ENCODE measurements around the gene ABRACL.

Gene ABRACL

DNA sequence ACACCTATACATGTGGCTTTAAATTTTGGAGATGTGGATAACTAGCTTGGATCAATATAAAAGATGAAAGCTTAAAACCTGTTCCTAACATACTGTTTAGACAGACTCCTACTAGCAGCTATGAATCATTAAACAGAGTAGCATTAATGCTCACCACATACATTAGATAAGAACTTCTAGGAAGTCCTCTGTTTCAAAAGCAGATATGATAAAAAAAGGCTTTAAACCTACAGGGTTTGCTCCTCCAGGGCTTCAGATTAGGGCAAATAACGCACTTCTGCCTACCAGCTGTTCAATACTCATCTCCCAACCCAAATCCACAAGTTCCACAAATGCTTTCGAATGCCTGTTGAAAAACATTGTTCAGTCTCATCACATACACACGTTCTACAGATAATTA, 42.0 kb upstream of the ABRACL start:
- no peak overlapping the region for H2AFZ ChIP-seq (ENCODE audit: low read depth, low read length)
- H3K36me3 ChIP-seq (replicated peaks; ENCODE audit: low read depth, low read length): no peaks in the 10 kb centered on the region
- peak overlapping the region; percentile 92 for H3K9ac ChIP-seq (ENCODE audit: low read length)
- TF ChIP-seq CTCF (IDR thresholded peaks at IDR 0.05; ENCODE audit: low read depth, low read length) (no peak), EZH2phosphoT487 (IDR thresholded peaks at IDR 0.05; ENCODE audit: low read depth) (no peak)
- H4K20me1 ChIP-seq (ENCODE audit: insufficient read depth, low read length): peaks cover 31% of the 10 kb centered on the region
- peak overlapping the region; percentile 92 for H3K4me2 ChIP-seq (ENCODE audit: low read length)
- peaks cover 20% of the 10 kb centered on the region for H3K4me1 ChIP-seq (ENCODE audit: low read length)
- H3K27ac ChIP-seq (ENCODE audit: low read length): no peak overlapping the region
- H3K27me3 ChIP-seq (ENCODE audit: low read depth, low read length): no peaks in the 10 kb centered on the region
- peak overlapping the region; percentile 100 for H3K4me3 ChIP-seq (ENCODE audit: low read length)
- H3K9me3 ChIP-seq (ENCODE audit: insufficient read depth, low read length): no peaks in the 10 kb centered on the region
- peaks cover 65% of the 10 kb centered on the region for H3K79me2 ChIP-seq (ENCODE audit: low read length)

- Histone ChIP-seq H3K4me3 (ENCODE audit: low read length) (peak overlapping the region; percentile 100), H2AFZ (ENCODE audit: low read depth, low read length) (0 out of 2 replicates have a peak overlapping the region, but pooled peaks have one; percentile 49), H3K4me1 (ENCODE audit: low read length) (peaks cover 20% of the 10 kb centered on the region), H3K27ac (ENCODE audit: low read length) (peak overlapping the region; percentile 50; the same call in 1 of the 2 replicates), H3K9me3 (ENCODE audit: insufficient read depth, low read length) (no peaks in the 10 kb centered on the region), H4K20me1 (ENCODE audit: insufficient read depth, low read length) (peaks cover 29% of the 10 kb centered on the region), H3K27me3 (ENCODE audit: low read depth, low read length) (no peaks in the 10 kb centered on the region), H3K4me2 (ENCODE audit: low read length) (peak overlapping the region; percentile 92), H3K36me3 (replicated peaks; ENCODE audit: low read depth, low read length) (no peaks in the 10 kb centered on the region), H3K9ac (ENCODE audit: low read length) (peak overlapping the region; percentile 92), H3K79me2 (ENCODE audit: low read length) (peaks cover 59% of the 10 kb centered on the region)
- TF ChIP-seq CTCF (IDR thresholded peaks at IDR 0.05; ENCODE audit: low read depth, low read length) (no peak), EZH2phosphoT487 (IDR thresholded peaks at IDR 0.05; ENCODE audit: low read depth) (no peak)
Measured at GRCh38 chr6:138987080-138987642, 41.4 kb upstream of the ABRACL start.

GRCh38 chr6:138987643-138988468, 40.7 kb upstream of the ABRACL start, which contains the start of gene REPS1:
Gene REPS1 (minus strand): TSS chr6:138988253. CDS start chr6:138987682, 571 bp downstream.
- Histone ChIP-seq H3K27me3 (ENCODE audit: low read depth, low read length) (no peaks in the 10 kb centered on the region), H3K36me3 (replicated peaks; ENCODE audit: low read depth, low read length) (no peaks in the 10 kb centered on the region), H3K79me2 (ENCODE audit: low read length) (peaks cover 52% of the 10 kb centered on the region), H3K27ac (ENCODE audit: low read length) (peak within 1 kb of the TSS; percentile 50), H3K9ac (ENCODE audit: low read length) (peak within 1 kb of the TSS; percentile 92), H2AFZ (ENCODE audit: low read depth, low read length) (peak within 1 kb of the TSS; percentile 96), H3K9me3 (ENCODE audit: insufficient read depth, low read length) (no peaks in the 10 kb centered on the region), H4K20me1 (ENCODE audit: insufficient read depth, low read length) (peaks cover 28% of the 10 kb centered on the region), H3K4me3 (ENCODE audit: low read length) (peak within 1 kb of the TSS; percentile 100), H3K4me1 (ENCODE audit: low read length) (peaks cover 20% of the 10 kb centered on the region), H3K4me2 (ENCODE audit: low read length) (peak within 1 kb of the TSS; percentile 93)
- TF ChIP-seq CTCF (IDR thresholded peaks at IDR 0.05; ENCODE audit: low read depth, low read length): peak; percentile 73
- TF ChIP-seq EZH2phosphoT487 (IDR thresholded peaks at IDR 0.05; ENCODE audit: low read depth): no peak

DNA sequence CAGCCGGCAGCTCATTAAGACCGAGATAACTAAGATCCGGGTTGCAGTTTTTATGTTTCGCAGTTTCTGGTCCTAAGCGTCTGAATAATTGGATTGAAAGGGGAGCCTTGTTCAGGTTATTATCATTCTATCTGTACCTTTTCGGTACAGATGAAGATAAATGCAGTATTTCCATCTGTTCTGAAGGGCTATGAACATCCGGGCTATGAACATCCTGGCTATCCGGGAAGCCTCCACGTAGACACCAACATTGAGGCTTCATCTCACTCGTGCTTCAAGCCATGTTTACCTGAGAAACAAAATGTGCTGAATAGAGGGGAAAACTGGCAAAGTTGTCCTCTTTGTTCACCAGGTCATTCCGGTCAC, 40.1 kb upstream of the ABRACL start:
- Histone ChIP-seq H3K9me3 (ENCODE audit: insufficient read depth, low read length) (no peaks in the 10 kb centered on the region), H3K27me3 (ENCODE audit: low read depth, low read length) (no peaks in the 10 kb centered on the region), H3K4me2 (ENCODE audit: low read length) (peak overlapping the region; percentile 93), H3K4me3 (ENCODE audit: low read length) (peak overlapping the region; percentile 100), H3K79me2 (ENCODE audit: low read length) (peaks cover 46% of the 10 kb centered on the region), H4K20me1 (ENCODE audit: insufficient read depth, low read length) (peaks cover 26% of the 10 kb centered on the region), H3K9ac (ENCODE audit: low read length) (peak overlapping the region; percentile 55), H3K27ac (ENCODE audit: low read length) (no peak overlapping the region), H3K36me3 (replicated peaks; ENCODE audit: low read depth, low read length) (no peaks in the 10 kb centered on the region), H2AFZ (ENCODE audit: low read depth, low read length) (peak overlapping the region; percentile 96), H3K4me1 (ENCODE audit: low read length) (peaks cover 20% of the 10 kb centered on the region)
- TF ChIP-seq CTCF (IDR thresholded peaks at IDR 0.05; ENCODE audit: low read depth, low read length): no peak
- no peak for TF ChIP-seq EZH2phosphoT487 (IDR thresholded peaks at IDR 0.05; ENCODE audit: low read depth)
